ENCODE results near the gene PLCH2. TPM values are rescaled to one million over a fixed set of nuclear protein-coding genes. Genes with fewer than 3 reads are reported as not detected.

Gene PLCH2
- total RNA-seq, 4 donors from 2014 or later: 0.29 to 2.2 (median 0.76) TPM

GRCh38 chr1:2535981-2536380, 59.9 kb downstream of the PLCH2 start:
- intact Hi-C loops (cut with DNase I): no loop called here
- H3K4me3 ChIP-seq (replicated peaks in 1 of 3): no peak overlapping the region
- no peaks in the 10 kb centered on the region for H3K36me3 ChIP-seq
- H3K9me3 ChIP-seq: no peaks in the 10 kb centered on the region
- no peak for DNase-seq
- H3K27me3 ChIP-seq: peaks cover 2% of the 10 kb centered on the region
- TF ChIP-seq CTCF (IDR thresholded peaks at IDR 0.05) (no peak), POLR2A (IDR thresholded peaks at IDR 0.05) (no peak)
- 86 to 96% methylated on average over 4 to 9 of the region's 9 CpGs for WGBS, 2 donors
- peaks cover 3 to 8% of the 10 kb centered on the region in 2 donors for H3K4me1 ChIP-seq
- H3K27ac ChIP-seq: no peak overlapping the region

- intact Hi-C loops (cut with DNase I): no loop called here
- Histone ChIP-seq H3K27me3 (peaks cover 4% of the 10 kb centered on the region), H3K4me3 (replicated peaks in 1 of 3) (no peak overlapping the region), H3K27ac (no peak overlapping the region), H3K9me3 (no peaks in the 10 kb centered on the region), H3K4me1 (peaks cover 0 to 6% of the 10 kb centered on the region in 2 donors), H3K36me3 (no peaks in the 10 kb centered on the region)
- TF ChIP-seq POLR2A (IDR thresholded peaks at IDR 0.05) (no peak), CTCF (IDR thresholded peaks at IDR 0.05) (no peak)
- 75% methylated on average over 6 of the region's 9 CpGs; no CpG with 5 or more reads in 1 of the 2 donors for WGBS, 2 donors
- DNase-seq: no peak
These were observed 61.7 kb downstream of the PLCH2 start for GRCh38 chr1:2537784-2538115.

- WGBS, 2 donors: 79 to 94% methylated on average over 4 of the region's 4 CpGs
- intact Hi-C loops (cut with DNase I): no loop called here
- Histone ChIP-seq H3K27me3 (peaks cover 4% of the 10 kb centered on the region), H3K4me1 (peaks cover 0 to 6% of the 10 kb centered on the region in 2 donors), H3K4me3 (replicated peaks in 1 of 3) (no peak overlapping the region), H3K27ac (no peak overlapping the region), H3K9me3 (no peaks in the 10 kb centered on the region), H3K36me3 (no peaks in the 10 kb centered on the region)
- TF ChIP-seq CTCF (IDR thresholded peaks at IDR 0.05) (no peak), POLR2A (IDR thresholded peaks at IDR 0.05) (no peak)
- no peak for DNase-seq
These were observed 62.3 kb downstream of the PLCH2 start for GRCh38 chr1:2538376-2538775.

GRCh38 chr1:2538872-2539271, 62.8 kb downstream of the PLCH2 start:
- peaks cover 4% of the 10 kb centered on the region for H3K27me3 ChIP-seq

More at GRCh38 chr1:2538872-2539271, 62.8 kb downstream of the PLCH2 start:
- WGBS, 2 donors: 96 to 97% methylated on average over 4 of the region's 8 CpGs
- H3K27ac ChIP-seq: no peak overlapping the region
- H3K4me1 ChIP-seq: peaks cover 0 to 10% of the 10 kb centered on the region in 2 donors
- intact Hi-C loops (cut with DNase I): no loop called here
- no peak for TF ChIP-seq POLR2A (IDR thresholded peaks at IDR 0.05)
- TF ChIP-seq CTCF (IDR thresholded peaks at IDR 0.05): no peak
- no peak overlapping the region for H3K4me3 ChIP-seq (replicated peaks in 1 of 3)
- no peak for DNase-seq
- no peaks in the 10 kb centered on the region for H3K9me3 ChIP-seq
- H3K36me3 ChIP-seq: no peaks in the 10 kb centered on the region
